Retinal pigment epithelial cell (primary cell): Measurements from ENCODE around the gene CRLF3.
"Not testable (repeated sequence)": the region's sequence is repeated elsewhere in the genome, so short reads cannot be mapped to it uniquely, and the experiment has no call there.

Source experiments
- DNase-seq: peaks from one replicate; pipeline ENCODE4 v3.0.0-alpha.2; 2010; ENCODE audit warnings: low read depth
- H3K4me3 ChIP-seq: 2 replicates; pipeline ENCODE4 v1.5.1; 2011; ENCODE audit warnings: mild to moderate bottlenecking, low read length, control low read depth, moderate library complexity
- CTCF ChIP-seq: conservative IDR thresholded peaks from 2 replicates; pipeline ENCODE4 v1.5.1; 2011; ENCODE audit warnings: low read depth, low read length, control low read depth, inconsistent platforms

CRLF3 gene

GRCh38 chr17:30761060-30761459 is 63.4 kb downstream of the CRLF3 start:
- TF ChIP-seq CTCF, result no peak
- no peak overlapping the region for H3K4me3 ChIP-seq
- DNase-seq, result no peak

- DNase-seq, H3K4me3 ChIP-seq: not testable (repeated sequence)
Measured at GRCh38 chr17:30753291-30753690, 71.2 kb downstream of the CRLF3 start.

GRCh38 chr17:30750982-30751381 is 73.5 kb downstream of the CRLF3 start:
- not testable (repeated sequence) for DNase-seq, H3K4me3 ChIP-seq

- H3K4me3 ChIP-seq, result not testable (repeated sequence)
Measured at GRCh38 chr17:30747621-30748020, 76.9 kb downstream of the CRLF3 start.

GRCh38 chr17:30742669-30743068 is 81.8 kb downstream of the CRLF3 start:
- not testable (repeated sequence) for H3K4me3 ChIP-seq, DNase-seq

More at GRCh38 chr17:30747621-30748020, 76.9 kb downstream of the CRLF3 start:
- DNase-seq, result not testable (repeated sequence)

GRCh38 chr17:30736371-30736770 is 88.1 kb downstream of the CRLF3 start:
- H3K4me3 ChIP-seq, result not testable (repeated sequence)

GRCh38 chr17:30735644-30736043 is 88.8 kb downstream of the CRLF3 start:
- not testable (repeated sequence) for DNase-seq, H3K4me3 ChIP-seq

More at GRCh38 chr17:30736371-30736770, 88.1 kb downstream of the CRLF3 start:
- DNase-seq, result not testable (repeated sequence)

GRCh38 chr17:30735206-30735605 is 89.3 kb downstream of the CRLF3 start:
- H3K4me3 ChIP-seq, DNase-seq: not testable (repeated sequence)

GRCh38 chr17:30734153-30734552 is 90.3 kb downstream of the CRLF3 start:
- not testable (repeated sequence) for H3K4me3 ChIP-seq, DNase-seq
